ENCODE data around the gene PGPEP1. TPM values are rescaled to one million over a fixed set of nuclear protein-coding genes. Genes with fewer than 3 reads are reported as not detected.

PGPEP1 gene
- total and polyA plus RNA-seq, 4 experiments from 2014 or later = 6.8 to 49.2 (median 27.1) TPM

- intact Hi-C loops (cut with micrococcal nuclease) = no loop called here
- no peak overlapping the region for H3K27ac ChIP-seq (ENCODE audit: low read depth, low read length)
- Mint-ChIP-seq H3K27ac (no peak overlapping the region), H3K9me3 (peaks cover 0 to 2% (median 0%) of the 10 kb centered on the region in 8 donors), H3K4me3 (no peak overlapping the region), H3K36me3 (peaks cover 8 to 29% of the 10 kb centered on the region in 2 donors), H3K27me3 (no peaks in the 10 kb centered on the region), H3K4me1 (peaks cover 10 to 27% (median 16%) of the 10 kb centered on the region in 4 donors)
- H3K36me3 ChIP-seq (ENCODE audit: insufficient read depth, low read length) = peaks cover 5% of the 10 kb centered on the region
- peaks cover 23% of the 10 kb centered on the region for H3K4me1 ChIP-seq (ENCODE audit: insufficient read depth, low read length)
- no peak overlapping the region for H3K4me3 ChIP-seq (ENCODE audit: low read length in 2 of 2)
- H3K9me3 ChIP-seq (ENCODE audit: control insufficient read depth in 1 of 2, low read length in 2 of 2) = no peaks in the 10 kb centered on the region
- DNase-seq = no peak
- CTCF ChIA-PET (ENCODE audit: partially characterized antibody) = interaction anchor here (4.2 kb wide), 1 partner anchor 33 kb away, joined by 18 read pairs; no protein-coding TSS in a partner anchor
- no peaks in the 10 kb centered on the region for H3K27me3 ChIP-seq (ENCODE audit: insufficient read depth, low read length)
- POLR2A ChIA-PET (ENCODE audit: partially characterized antibody) = interaction anchor here (28.5 kb wide), 1 partner anchor 30 kb away, joined by 1691 read pairs; the partner anchor contains the start of genes IQCN and JUND
Observed at GRCh38 chr19:18311502-18312091, 28.8 kb upstream of the PGPEP1 start.

GRCh38 chr19:18312092-18312534 is 28.3 kb upstream of the PGPEP1 start:
- no peak overlapping the region for H3K27ac ChIP-seq (ENCODE audit: low read depth, low read length)
- no peaks in the 10 kb centered on the region for H3K27me3 ChIP-seq (ENCODE audit: insufficient read depth, low read length)
- no peaks in the 10 kb centered on the region for H3K9me3 ChIP-seq (ENCODE audit: control insufficient read depth in 1 of 2, low read length in 2 of 2)
- Mint-ChIP-seq H3K9me3 (peaks cover 0 to 2% (median 0%) of the 10 kb centered on the region in 8 donors), H3K4me1 (peaks cover 6 to 23% (median 12%) of the 10 kb centered on the region in 4 donors), H3K4me3 (no peak overlapping the region), H3K36me3 (peaks cover 5 to 27% of the 10 kb centered on the region in 2 donors), H3K27ac (peak overlapping the region in 1 of 7 donors; percentile 46), H3K27me3 (no peaks in the 10 kb centered on the region)
- peaks cover 20% of the 10 kb centered on the region for H3K4me1 ChIP-seq (ENCODE audit: insufficient read depth, low read length)
- H3K4me3 ChIP-seq (ENCODE audit: low read length in 2 of 2) = no peak overlapping the region
- peaks cover 5% of the 10 kb centered on the region for H3K36me3 ChIP-seq (ENCODE audit: insufficient read depth, low read length)
- intact Hi-C loops (cut with micrococcal nuclease) = no loop called here
- ChIA-PET POLR2A (ENCODE audit: partially characterized antibody) (interaction anchor here (28.5 kb wide), 1 partner anchor 31 kb away, joined by 1691 read pairs; the partner anchor contains the start of genes IQCN and JUND), CTCF (ENCODE audit: partially characterized antibody) (interaction anchor here (4.2 kb wide), 1 partner anchor 33 kb away, joined by 18 read pairs; no protein-coding TSS in a partner anchor)
- DNase-seq = no peak

- H3K4me3 ChIP-seq (ENCODE audit: low read length in 2 of 2) = no peak overlapping the region
- H3K36me3 Mint-ChIP-seq = peaks cover 4 to 21% of the 10 kb centered on the region in 2 donors
- H3K27me3 ChIP-seq (ENCODE audit: insufficient read depth, low read length) = no peaks in the 10 kb centered on the region
- peaks cover 5% of the 10 kb centered on the region for H3K36me3 ChIP-seq (ENCODE audit: insufficient read depth, low read length)
- no peaks in the 10 kb centered on the region for H3K9me3 Mint-ChIP-seq
- peak overlapping the region in 1 of 7 donors; percentile 30 for H3K27ac Mint-ChIP-seq
- POLR2A ChIA-PET (ENCODE audit: partially characterized antibody) = interaction anchor here (1.1 to 28.5 kb wide), 4 partner anchors 8 to 32 kb away, joined by 4 to 1691 read pairs (median 6); partner anchors contain the start of genes IQCN, JUND and LSM4
- CTCF ChIA-PET (ENCODE audit: partially characterized antibody) = interaction anchor here (4.2 kb wide), 1 partner anchor 35 kb away, joined by 18 read pairs; no protein-coding TSS in a partner anchor
- H3K27me3 Mint-ChIP-seq = no peaks in the 10 kb centered on the region
- no peak overlapping the region for H3K27ac ChIP-seq (ENCODE audit: low read depth, low read length)
- peaks cover 18% of the 10 kb centered on the region for H3K4me1 ChIP-seq (ENCODE audit: insufficient read depth, low read length)
- H3K9me3 ChIP-seq (ENCODE audit: control insufficient read depth in 1 of 2, low read length in 2 of 2) = no peaks in the 10 kb centered on the region
- no peak for DNase-seq
- no peak overlapping the region for H3K4me3 Mint-ChIP-seq
- intact Hi-C loops (cut with micrococcal nuclease) = no loop called here
- peaks cover 7 to 22% (median 14%) of the 10 kb centered on the region in 4 donors for H3K4me1 Mint-ChIP-seq
Observed at GRCh38 chr19:18313398-18313797, 27.0 kb upstream of the PGPEP1 start.

GRCh38 chr19:18317961-18318800 is 22.2 kb upstream of the PGPEP1 start:
- POLR2A ChIA-PET (ENCODE audit: partially characterized antibody) = interaction anchor here (0.6 to 28.5 kb wide), 11 partner anchors 8 to 101 kb away, joined by 3 to 1691 read pairs (median 6); partner anchors contain the start of genes IQCN, JUND and SSBP4
- CTCF ChIA-PET (ENCODE audit: partially characterized antibody) = interaction anchor here (0.5 to 9.4 kb wide), 6 partner anchors 10 to 126 kb away, joined by 3 to 255 read pairs (median 4); partner anchors contain the start of gene JUND
- no peaks in the 10 kb centered on the region for H3K9me3 Mint-ChIP-seq
- peaks cover 33 to 59% (median 46%) of the 10 kb centered on the region in 4 donors for H3K4me1 Mint-ChIP-seq
- no peaks in the 10 kb centered on the region for H3K27me3 Mint-ChIP-seq
- peaks cover 58% of the 10 kb centered on the region for H3K4me1 ChIP-seq (ENCODE audit: insufficient read depth, low read length)
- H3K27ac ChIP-seq (ENCODE audit: low read depth, low read length) = peak overlapping the region; percentile 81
- H3K36me3 ChIP-seq (ENCODE audit: insufficient read depth, low read length) = no peaks in the 10 kb centered on the region
- H3K36me3 Mint-ChIP-seq = peaks cover 4 to 9% of the 10 kb centered on the region in 2 donors
- H3K4me3 Mint-ChIP-seq = peak overlapping the region; percentile 61 to 86 (median 78)
- intact Hi-C loops (cut with micrococcal nuclease) = loop anchor here (1.0 kb wide), 2 partner anchors 14 to 27 kb away; no protein-coding TSS in a partner anchor
- no peaks in the 10 kb centered on the region for H3K27me3 ChIP-seq (ENCODE audit: insufficient read depth, low read length)
- no peaks in the 10 kb centered on the region for H3K9me3 ChIP-seq (ENCODE audit: control insufficient read depth in 1 of 2, low read length in 2 of 2)
- H3K4me3 ChIP-seq (ENCODE audit: low read length in 2 of 2) = peak overlapping the region; percentile 34 to 63
- peak overlapping the region; percentile 86 to 97 (median 95) for H3K27ac Mint-ChIP-seq
- DNase-seq = peak; percentile 46 to 60 (median 50)

GRCh38 chr19:18319591-18320135 is 20.7 kb upstream of the PGPEP1 start:
- peak overlapping the region in 7 of 8 donors; percentile 41 to 80 (median 76) for H3K4me3 Mint-ChIP-seq
- Histone ChIP-seq H3K9me3 (ENCODE audit: control insufficient read depth in 1 of 2, low read length in 2 of 2) (no peaks in the 10 kb centered on the region), H3K4me3 (ENCODE audit: low read length in 2 of 2) (no peak overlapping the region), H3K27me3 (ENCODE audit: insufficient read depth, low read length) (no peaks in the 10 kb centered on the region), H3K36me3 (ENCODE audit: insufficient read depth, low read length) (no peaks in the 10 kb centered on the region), H3K4me1 (ENCODE audit: insufficient read depth, low read length) (peaks cover 69% of the 10 kb centered on the region), H3K27ac (ENCODE audit: low read depth, low read length) (peak overlapping the region; percentile 33)
- ChIA-PET POLR2A (ENCODE audit: partially characterized antibody) (interaction anchor here (1.4 to 28.5 kb wide), 5 partner anchors 9 to 127 kb away, joined by 3 to 1691 read pairs (median 83); partner anchors contain the start of genes IQCN, JUND and MPV17L2), CTCF (ENCODE audit: partially characterized antibody) (interaction anchor here (0.7 to 9.4 kb wide), 4 partner anchors 8 to 39 kb away, joined by 3 to 255 read pairs (median 8); partner anchors contain the start of gene JUND)
- DNase-seq = no peak
- no peaks in the 10 kb centered on the region for H3K9me3 Mint-ChIP-seq
- intact Hi-C loops (cut with micrococcal nuclease) = loop anchor here (5.0 kb wide), 1 partner anchor 202 kb away; no protein-coding TSS in a partner anchor
- peaks cover 37 to 68% (median 51%) of the 10 kb centered on the region in 4 donors for H3K4me1 Mint-ChIP-seq
- H3K27ac Mint-ChIP-seq = peak overlapping the region; percentile 86 to 97 (median 92)
- no peaks in the 10 kb centered on the region for H3K27me3 Mint-ChIP-seq
- H3K36me3 Mint-ChIP-seq = peaks cover 4 to 5% of the 10 kb centered on the region in 2 donors

GRCh38 chr19:18320865-18321733 is 19.3 kb upstream of the PGPEP1 start:
- ChIA-PET CTCF (ENCODE audit: partially characterized antibody) (interaction anchor here (1.1 to 9.4 kb wide), 7 partner anchors 7 to 71 kb away, joined by 3 to 255 read pairs (median 8); partner anchors contain the start of gene JUND), POLR2A (ENCODE audit: partially characterized antibody) (interaction anchor here (1.3 to 28.5 kb wide), 7 partner anchors 8 to 129 kb away, joined by 3 to 1691 read pairs (median 19); partner anchors contain the start of genes IQCN, JUND, MPV17L2 and RAB3A)
- H3K27me3 Mint-ChIP-seq = no peaks in the 10 kb centered on the region
- peak overlapping the region; percentile 68 for H3K27ac ChIP-seq (ENCODE audit: low read depth, low read length)
- peaks cover 2 to 4% of the 10 kb centered on the region in 2 donors for H3K36me3 Mint-ChIP-seq
- DNase-seq = no peak
- H3K36me3 ChIP-seq (ENCODE audit: insufficient read depth, low read length) = no peaks in the 10 kb centered on the region
- no peaks in the 10 kb centered on the region for H3K9me3 ChIP-seq (ENCODE audit: control insufficient read depth in 1 of 2, low read length in 2 of 2)
- no peaks in the 10 kb centered on the region for H3K9me3 Mint-ChIP-seq
- H3K4me1 Mint-ChIP-seq = peaks cover 37 to 68% (median 51%) of the 10 kb centered on the region in 4 donors
- H3K27ac Mint-ChIP-seq = peak overlapping the region; percentile 86 to 97 (median 94)
- no peaks in the 10 kb centered on the region for H3K27me3 ChIP-seq (ENCODE audit: insufficient read depth, low read length)
- intact Hi-C loops (cut with micrococcal nuclease) = loop anchor here (5.0 kb wide), 1 partner anchor 204 kb away; no protein-coding TSS in a partner anchor
- peaks cover 69% of the 10 kb centered on the region for H3K4me1 ChIP-seq (ENCODE audit: insufficient read depth, low read length)
- H3K4me3 Mint-ChIP-seq = peak overlapping the region; percentile 75 to 88 (median 86)
- no peak overlapping the region for H3K4me3 ChIP-seq (ENCODE audit: low read length in 2 of 2)

All from CD4-positive, alpha-beta memory T cell (primary cell).